ENCODE measurements around the gene IGLL1.

The IGLL1 gene

GRCh38 chr22:23526596-23527316, 53.3 kb downstream of the IGLL1 start:
- DNase-seq = no peak

GRCh38 chr22:23525510-23525909, 54.6 kb downstream of the IGLL1 start:
- DNase-seq = no peak

GRCh38 chr22:23524226-23524625, 55.9 kb downstream of the IGLL1 start:
- DNase-seq = no peak

GRCh38 chr22:23523713-23524112, 56.4 kb downstream of the IGLL1 start:
- no peak for DNase-seq

Measured in 8988T (cell line).